Neural progenitor cell (in vitro differentiated cells): ENCODE data around the gene MYOM1.

Experiments used
- CTCF ChIP-seq: fragments of 200-600 bp; sonication (generic); IDR thresholded peaks from 2 replicates; pipeline ENCODE4 v1.5.1; 2017; ENCODE audit warnings: antibody characterized with exemption, mild to moderate bottlenecking
- EZH2 ChIP-seq: fragments of 200-600 bp; sonication (generic); IDR thresholded peaks from 2 replicates; pipeline ENCODE4 v1.6.1; 2017; ENCODE audit warnings: antibody characterized with exemption, mild to moderate bottlenecking, moderate library complexity

GRCh38 chr18:3150274-3150673, 69.5 kb downstream of the MYOM1 start:
- TF ChIP-seq EZH2 = no peak
- no peak for TF ChIP-seq CTCF
